ENCODE measurements around the gene EXOC3.
A peak's percentile ranks its signal among the peaks of the same experiment; 100 is the strongest.

EXOC3 gene

DNA sequence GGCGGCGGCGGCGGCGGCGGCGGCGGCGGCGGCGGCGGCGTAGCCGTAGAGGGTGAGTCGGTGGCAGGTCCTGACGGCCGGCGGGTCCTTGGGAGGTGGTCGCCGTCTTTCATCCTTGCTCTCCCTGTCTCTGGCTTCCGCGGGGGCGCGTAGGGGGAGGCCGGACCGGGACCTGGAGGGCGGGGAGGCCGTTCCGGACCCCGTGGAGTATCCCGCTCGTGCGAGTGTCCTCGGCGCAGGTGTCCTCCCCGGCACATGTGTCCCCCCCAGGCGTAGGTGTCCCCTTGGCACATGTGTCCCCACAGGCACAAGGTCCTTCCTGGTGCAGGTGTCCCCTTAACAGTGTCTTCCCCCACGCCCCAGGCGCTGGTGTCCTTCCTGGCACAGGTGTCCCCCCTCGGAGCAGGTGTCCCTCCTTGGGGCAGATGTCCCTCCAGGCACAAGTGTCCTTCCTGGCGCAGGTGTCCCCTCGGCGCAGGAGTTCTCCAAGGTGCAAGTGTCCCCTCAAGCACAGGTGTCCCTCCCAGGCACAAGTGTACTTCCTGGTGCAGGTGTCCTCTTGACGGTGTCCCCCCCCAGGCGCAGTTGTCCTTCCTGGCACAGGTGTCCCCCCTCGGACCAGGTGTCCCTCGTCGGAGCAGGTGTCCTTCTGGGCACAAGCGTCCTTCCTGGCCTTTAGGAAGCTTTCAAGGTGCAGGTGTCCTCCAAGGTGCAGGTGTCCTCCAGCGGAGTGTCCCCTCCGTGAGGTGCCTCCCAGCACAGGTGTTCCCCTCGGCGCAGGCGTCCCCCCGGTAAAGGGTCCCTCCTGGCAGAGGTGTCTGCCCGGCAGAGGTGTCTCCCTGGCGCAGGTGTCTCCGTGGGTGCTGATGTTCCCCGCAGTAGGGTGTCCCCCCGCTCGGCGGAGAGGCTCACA, 519 bp downstream of the EXOC3 start:
- Mint-ChIP-seq H3K27me3 (no peaks in the 10 kb centered on the region), H3K36me3 (ENCODE audit: insufficient read depth) (peaks cover 41% of the 10 kb centered on the region), H3K4me3 (peak overlapping the region; percentile 91 to 98), H3K4me1 (ENCODE audit: low read depth in 2 of 2) (peaks cover 28 to 41% of the 10 kb centered on the region in 2 donors), H3K27ac (peak overlapping the region; percentile 91 to 97), H3K9me3 (no peaks in the 10 kb centered on the region)
- DNase-seq (peak; percentile 31 to 39 (median 36)), ATAC-seq (replicated peaks) (peak; percentile 59)

DNA sequence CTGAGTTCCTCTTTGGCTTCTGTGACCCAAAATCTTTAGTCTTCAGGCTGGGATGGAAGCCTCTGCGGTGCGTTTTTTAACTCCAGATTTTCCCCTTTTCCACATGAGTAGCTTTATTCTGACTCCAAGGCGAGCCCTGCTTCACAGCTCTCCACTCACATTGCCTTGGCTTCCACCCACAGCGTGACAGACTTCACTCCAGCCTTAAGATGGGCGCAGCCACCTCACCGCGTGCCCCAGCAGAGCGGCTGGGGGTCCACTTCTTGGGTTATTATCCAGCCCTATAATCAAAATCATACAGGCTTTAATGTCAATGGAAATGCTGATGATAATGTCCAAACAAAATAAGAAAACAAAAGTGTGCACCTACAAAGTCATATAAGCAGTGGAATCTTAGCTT, 1.2 kb downstream of the EXOC3 start:
- Mint-ChIP-seq H3K27me3 (no peaks in the 10 kb centered on the region), H3K4me3 (peak overlapping the region; percentile 91 to 98), H3K4me1 (ENCODE audit: low read depth in 2 of 2) (peaks cover 35 to 44% of the 10 kb centered on the region in 2 donors), H3K9me3 (no peaks in the 10 kb centered on the region), H3K36me3 (ENCODE audit: insufficient read depth) (peaks cover 46% of the 10 kb centered on the region), H3K27ac (peak overlapping the region; percentile 91 to 97)
- ATAC-seq (replicated peaks) (no peak), DNase-seq (no peak)

GRCh38 chr5:445591-445990, 2.6 kb downstream of the EXOC3 start:
- Mint-ChIP-seq H3K9me3 (no peaks in the 10 kb centered on the region), H3K4me1 (ENCODE audit: low read depth in 2 of 2) (peaks cover 38 to 47% of the 10 kb centered on the region in 2 donors), H3K27ac (peak overlapping the region in 1 of 2 donors; percentile 41), H3K4me3 (no peak overlapping the region), H3K27me3 (no peaks in the 10 kb centered on the region), H3K36me3 (ENCODE audit: insufficient read depth) (peaks cover 57% of the 10 kb centered on the region)
- ATAC-seq (replicated peaks) (no peak), DNase-seq (no peak)

DNA sequence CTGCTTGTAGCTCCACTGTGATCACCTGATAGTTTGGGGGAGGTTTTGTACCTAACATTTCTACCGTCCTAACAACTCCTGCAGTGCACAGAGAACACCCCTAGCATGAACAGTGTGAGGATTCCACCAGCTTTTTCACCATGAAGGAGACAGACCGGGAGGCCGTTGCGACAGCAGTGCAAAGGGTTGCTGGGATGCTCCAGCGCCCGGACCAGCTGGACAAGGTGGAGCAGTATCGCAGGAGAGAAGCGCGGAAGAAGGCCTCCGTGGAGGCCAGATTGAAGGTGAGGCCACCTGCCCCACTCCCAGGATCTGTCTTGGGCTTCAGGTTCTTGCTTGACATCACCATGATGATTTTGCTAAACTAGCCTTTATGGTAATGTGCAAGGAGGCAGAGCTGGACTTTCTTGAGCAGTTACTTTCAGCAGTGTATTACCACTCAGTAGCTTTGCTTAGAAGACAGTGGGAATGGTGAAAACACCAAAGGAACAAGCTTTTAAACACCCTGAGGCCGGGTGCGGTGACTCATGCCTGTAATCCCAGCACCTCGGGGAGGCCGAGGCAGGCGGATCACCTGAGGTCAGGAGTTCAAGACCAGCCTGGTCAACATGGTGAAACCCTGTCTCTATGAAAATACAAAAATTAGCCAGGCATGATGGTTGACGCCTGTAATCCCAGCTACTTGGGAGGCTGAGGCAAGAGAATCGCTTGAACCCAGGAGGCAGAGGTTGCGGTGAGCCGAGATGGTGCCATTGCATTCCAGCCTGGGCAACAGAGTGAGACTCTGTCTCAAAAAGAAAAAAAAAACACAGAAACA, 3.3 kb downstream of the EXOC3 start:
- Mint-ChIP-seq H3K9me3 (no peaks in the 10 kb centered on the region), H3K27ac (peak overlapping the region in 1 of 2 donors; percentile 41), H3K4me3 (no peak overlapping the region), H3K36me3 (ENCODE audit: insufficient read depth) (peaks cover 64% of the 10 kb centered on the region), H3K27me3 (no peaks in the 10 kb centered on the region), H3K4me1 (ENCODE audit: low read depth in 2 of 2) (peaks cover 38 to 47% of the 10 kb centered on the region in 2 donors)
- ATAC-seq (replicated peaks): no peak
- no peak for DNase-seq

GRCh38 chr5:446883-447263, 3.9 kb downstream of the EXOC3 start:
- Mint-ChIP-seq H3K9me3 (peaks cover under 1 to 2% of the 10 kb centered on the region in 2 donors), H3K4me1 (ENCODE audit: low read depth in 2 of 2) (peaks cover 38 to 45% of the 10 kb centered on the region in 2 donors), H3K27me3 (no peaks in the 10 kb centered on the region), H3K4me3 (no peak overlapping the region), H3K36me3 (ENCODE audit: insufficient read depth) (peaks cover 65% of the 10 kb centered on the region), H3K27ac (peak overlapping the region in 1 of 2 donors; percentile 38)
- ATAC-seq (replicated peaks) (no peak), DNase-seq (no peak)

- ATAC-seq (replicated peaks) (no peak), DNase-seq (no peak)
- Mint-ChIP-seq H3K4me3 (no peak overlapping the region), H3K27ac (no peak overlapping the region), H3K4me1 (ENCODE audit: low read depth in 2 of 2) (peaks cover 35 to 40% of the 10 kb centered on the region in 2 donors), H3K27me3 (no peaks in the 10 kb centered on the region), H3K9me3 (peaks cover 6 to 8% of the 10 kb centered on the region in 2 donors), H3K36me3 (ENCODE audit: insufficient read depth) (peaks cover 63% of the 10 kb centered on the region)
Measured at GRCh38 chr5:447501-447900, 4.5 kb downstream of the EXOC3 start.

GRCh38 chr5:448061-448765, 5.2 kb downstream of the EXOC3 start:
- Mint-ChIP-seq H3K27ac (no peak overlapping the region), H3K27me3 (no peaks in the 10 kb centered on the region), H3K4me1 (ENCODE audit: low read depth in 2 of 2) (peaks cover 40 to 44% of the 10 kb centered on the region in 2 donors), H3K4me3 (no peak overlapping the region), H3K36me3 (ENCODE audit: insufficient read depth) (peaks cover 67% of the 10 kb centered on the region), H3K9me3 (peaks cover 6 to 11% of the 10 kb centered on the region in 2 donors)
- no peak for DNase-seq
- ATAC-seq (replicated peaks): peak; percentile 38

DNA sequence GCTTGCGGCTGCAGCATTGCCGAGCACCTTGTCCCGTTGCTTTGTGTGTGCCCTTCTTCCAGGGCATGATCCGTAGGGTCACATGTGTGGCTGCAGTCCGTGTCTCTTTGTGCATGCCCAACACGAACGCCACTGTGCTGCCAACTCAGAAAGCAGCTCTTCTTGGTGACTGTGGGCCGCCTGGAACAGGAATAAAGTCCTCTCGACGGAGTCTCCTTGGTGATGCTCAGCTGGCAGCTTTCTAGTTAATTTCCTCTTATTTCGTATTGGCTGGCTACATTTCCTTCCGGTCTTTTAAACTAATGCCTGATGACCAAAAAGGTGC, 5.8 kb downstream of the EXOC3 start:
- Mint-ChIP-seq H3K4me1 (ENCODE audit: low read depth in 2 of 2) (peaks cover 37 to 45% of the 10 kb centered on the region in 2 donors), H3K27me3 (no peaks in the 10 kb centered on the region), H3K9me3 (peaks cover 6 to 11% of the 10 kb centered on the region in 2 donors), H3K36me3 (ENCODE audit: insufficient read depth) (peaks cover 71% of the 10 kb centered on the region), H3K27ac (no peak overlapping the region), H3K4me3 (no peak overlapping the region)
- no peak for ATAC-seq (replicated peaks)
- DNase-seq: no peak

DNA sequence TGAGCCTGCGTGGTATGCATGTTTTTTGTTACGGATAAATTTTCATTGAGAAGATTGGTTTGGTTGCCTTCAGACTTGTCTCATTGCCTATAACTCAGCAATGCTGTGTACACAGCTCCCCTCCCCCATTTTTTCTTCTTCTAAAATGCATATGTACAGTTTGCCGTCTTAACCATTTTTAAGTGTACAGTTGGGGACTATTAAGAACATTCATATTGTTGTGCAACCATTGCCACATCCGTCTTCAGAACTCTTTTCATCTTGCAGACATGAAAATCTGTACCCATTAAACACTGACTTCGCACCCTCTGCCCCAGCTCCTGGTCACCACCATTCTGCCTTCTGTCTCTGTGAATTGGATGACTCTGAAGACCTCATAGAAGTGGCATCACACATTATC, 6.2 kb downstream of the EXOC3 start:
- Mint-ChIP-seq H3K27ac (no peak overlapping the region), H3K36me3 (ENCODE audit: insufficient read depth) (peaks cover 71% of the 10 kb centered on the region), H3K27me3 (no peaks in the 10 kb centered on the region), H3K4me3 (no peak overlapping the region), H3K4me1 (ENCODE audit: low read depth in 2 of 2) (peaks cover 38 to 46% of the 10 kb centered on the region in 2 donors), H3K9me3 (peaks cover 6 to 11% of the 10 kb centered on the region in 2 donors)
- ATAC-seq (replicated peaks) (no peak), DNase-seq (no peak)

DNA sequence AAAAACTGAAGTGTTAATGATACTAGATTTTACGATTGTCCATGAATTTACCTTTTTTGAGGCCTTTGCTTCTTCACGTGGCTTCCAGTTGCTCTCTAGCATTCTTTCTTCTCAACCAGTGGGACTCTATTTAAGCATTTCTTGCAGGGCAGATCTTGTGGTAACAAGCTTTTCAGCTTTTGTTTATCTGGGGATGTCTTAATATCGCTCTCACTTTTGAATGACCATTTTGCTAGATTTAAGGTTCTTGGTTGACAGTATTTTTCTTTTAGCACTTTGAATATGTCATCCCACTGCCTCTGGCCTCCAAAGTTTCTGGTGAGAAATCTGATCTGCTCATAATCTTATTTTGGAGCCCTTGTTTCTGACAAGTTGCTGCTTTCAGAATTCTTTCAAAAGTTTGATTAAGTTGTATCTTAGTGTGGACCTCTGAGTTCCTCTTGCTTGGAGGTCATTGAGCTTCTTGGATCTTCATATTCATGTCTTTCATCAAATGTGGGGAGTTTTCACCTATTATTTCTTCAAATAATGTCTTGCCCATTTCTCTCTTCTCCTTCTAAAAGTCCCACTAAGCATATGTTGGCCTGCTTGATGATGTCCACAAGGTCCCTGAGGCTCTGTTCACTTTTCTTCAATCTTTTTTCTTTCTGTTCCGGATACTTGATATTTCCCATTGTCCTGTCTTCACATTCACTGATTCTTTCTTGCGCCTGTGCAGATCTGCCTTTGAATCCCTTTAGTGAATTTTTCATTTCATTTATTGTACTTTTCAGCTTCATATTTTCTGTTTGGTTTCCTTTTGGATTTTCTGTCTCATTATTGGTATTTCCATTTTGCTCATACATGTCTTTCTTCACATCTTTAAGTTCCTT, 8.8 kb downstream of the EXOC3 start:
- Mint-ChIP-seq H3K36me3 (ENCODE audit: insufficient read depth) (peaks cover 81% of the 10 kb centered on the region), H3K4me1 (ENCODE audit: low read depth in 2 of 2) (peaks cover 27 to 33% of the 10 kb centered on the region in 2 donors), H3K27me3 (no peaks in the 10 kb centered on the region), H3K4me3 (no peak overlapping the region), H3K27ac (no peak overlapping the region), H3K9me3 (peaks cover 6 to 11% of the 10 kb centered on the region in 2 donors)
- ATAC-seq (replicated peaks) (no peak), DNase-seq (no peak)

DNA sequence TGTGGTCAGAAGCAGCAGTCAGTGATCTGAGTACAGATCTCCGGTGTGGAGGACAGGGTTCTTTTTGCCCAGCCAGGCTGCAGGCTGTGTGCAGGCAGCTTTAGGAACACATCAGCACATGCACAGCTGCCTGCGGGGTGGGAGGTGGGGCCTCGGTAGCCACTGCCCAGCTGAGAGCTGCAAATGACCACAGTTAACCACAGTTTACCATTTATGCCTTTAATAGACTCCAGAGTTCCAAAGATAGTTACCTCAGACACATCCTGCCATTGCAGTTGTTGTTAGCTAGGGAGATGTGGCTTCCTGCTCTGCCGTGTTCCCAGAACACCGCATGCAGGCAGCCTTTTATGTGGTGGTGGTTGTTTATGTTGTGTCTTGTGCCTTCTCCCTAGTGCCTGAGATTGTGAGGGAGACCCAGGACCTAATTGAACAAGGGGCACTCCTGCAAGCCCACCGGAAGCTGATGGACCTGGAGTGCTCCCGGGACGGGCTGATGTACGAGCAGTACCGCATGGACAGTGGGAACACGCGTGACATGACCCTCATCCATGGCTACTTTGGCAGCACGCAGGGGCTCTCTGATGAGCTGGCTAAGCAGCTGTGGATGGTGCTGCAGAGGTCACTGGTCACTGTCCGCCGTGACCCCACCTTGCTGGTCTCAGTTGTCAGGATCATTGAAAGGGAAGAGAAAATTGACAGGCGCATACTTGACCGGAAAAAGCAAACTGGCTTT, 10.2 kb downstream of the EXOC3 start:
- DNase-seq (no peak), ATAC-seq (replicated peaks) (no peak)
- Mint-ChIP-seq H3K4me3 (no peak overlapping the region), H3K36me3 (ENCODE audit: insufficient read depth) (peaks cover 78% of the 10 kb centered on the region), H3K9me3 (peaks cover 6 to 11% of the 10 kb centered on the region in 2 donors), H3K27me3 (no peaks in the 10 kb centered on the region), H3K27ac (peak overlapping the region; percentile 10 to 49), H3K4me1 (ENCODE audit: low read depth in 2 of 2) (peaks cover 27 to 32% of the 10 kb centered on the region in 2 donors)
